Gastrocnemius medialis (tissue), 4 donors: ENCODE results near the gene TTLL10. TPM values are rescaled to one million over a fixed set of nuclear protein-coding genes. Genes with fewer than 3 reads are reported as not detected.
"Not testable (repeated sequence)": the region's sequence is repeated elsewhere in the genome, so short reads cannot be mapped to it uniquely, and the experiment has no call there.

Experiments used
- ATAC-seq, 2 donors: fragments of 150-250 bp; one replicate each; pipeline ENCODE4 v1.9.1; 2016
- DNase-seq, 2 donors: peaks; one replicate each; pipeline ENCODE4 v3.0.0-alpha.2; 2019
- H3K27ac ChIP-seq, 4 donors: fragments of 200-600 bp; sonication (generic); 1 replicate in 1 of 4; 2 replicates in 3 of 4; pipeline ENCODE4 v1.5.1; 2016 to 2018; ENCODE audit warnings: mild to moderate bottlenecking in 2 of 4, moderate library complexity in 1 of 4
- H3K27me3 ChIP-seq, 3 donors: fragments of 200-600 bp; sonication (generic) in 2 of 3; 1 replicate in 1 of 3; 2 replicates in 2 of 3; pipeline versions ENCODE4 v1.5.1 to v1.6.0; 2016 to 2019; ENCODE audit warnings: mild to moderate bottlenecking in 1 of 3, moderate library complexity in 1 of 3
- H3K36me3 ChIP-seq, 2 donors: fragments of 200-600 bp; sonication (generic) in 1 of 2; one replicate each; pipeline ENCODE4 v1.5.1; 2017 to 2018
- H3K4me1 ChIP-seq, 2 donors: fragments of 200-600 bp; sonication (generic) in 1 of 2; one replicate each; pipeline ENCODE4 v1.5.1; 2016 to 2017; ENCODE audit warnings: mild to moderate bottlenecking in 2 of 2
- H3K4me3 ChIP-seq, 4 donors: fragments of 200-600 bp; sonication (generic) in 3 of 4; 1 replicate in 1 of 4; 2 replicates in 3 of 4; pipeline ENCODE4 v1.5.1; 2016 to 2019; ENCODE audit warnings: mild to moderate bottlenecking in 2 of 4
- H3K9me3 ChIP-seq, 3 donors: fragments of 200-600 bp; sonication (generic) in 2 of 3; 1 replicate in 1 of 3; 2 replicates in 2 of 3; pipeline ENCODE4 v1.5.1; 2016 to 2019
- CTCF ChIP-seq, 5 experiments: fragments of 450-650 bp in 3 of 5; fragments of 200-600 bp in 2 of 5; sonication (generic) in 2 of 5; IDR thresholded peaks in 4 of 5; conservative IDR thresholded peaks in 1 of 5; 1 replicate in 4 of 5; 2 replicates in 1 of 5; pipeline ENCODE4 v1.5.1; 2016 to 2019; ENCODE audit warnings: antibody characterized with exemption in 5 of 5, mild to moderate bottlenecking in 3 of 5, moderate library complexity in 3 of 5
- POLR2A ChIP-seq, 2 donors: fragments of 450-650 bp; IDR thresholded peaks; one replicate each; pipeline ENCODE4 v1.6.1; 2017; ENCODE audit warnings: antibody characterized with exemption in 2 of 2, mild to moderate bottlenecking in 2 of 2, moderate library complexity in 2 of 2
- in situ Hi-C, 4 donors: fragments of 200-750 bp; cut with MboI; loops; one replicate each; pipeline versions ENCODE4 v1.15.0 to v1.8.0; 2017; ENCODE audit warnings: low sequenced_read_pairs in 4 of 4
- intact Hi-C: fragments of 100-400 bp; cut with DNase I; formaldehyde crosslinking; loops from one replicate; pipeline ENCODE4 v1.15.1; 2023; ENCODE audit warnings: low total_unique reads
- total RNA-seq, 4 donors: library from RNA; depleted of rRNA; stranded (reverse); fragments of >200 nt; gene quantifications; one replicate each; pipeline versions ENCODE4 v1.1.0 to v1.2.3, GENCODE V29; 2016

TTLL10 gene
- total RNA-seq, 4 donors from 2014 or later = 0.13 to 0.16 TPM; not detected in 2

DNA sequence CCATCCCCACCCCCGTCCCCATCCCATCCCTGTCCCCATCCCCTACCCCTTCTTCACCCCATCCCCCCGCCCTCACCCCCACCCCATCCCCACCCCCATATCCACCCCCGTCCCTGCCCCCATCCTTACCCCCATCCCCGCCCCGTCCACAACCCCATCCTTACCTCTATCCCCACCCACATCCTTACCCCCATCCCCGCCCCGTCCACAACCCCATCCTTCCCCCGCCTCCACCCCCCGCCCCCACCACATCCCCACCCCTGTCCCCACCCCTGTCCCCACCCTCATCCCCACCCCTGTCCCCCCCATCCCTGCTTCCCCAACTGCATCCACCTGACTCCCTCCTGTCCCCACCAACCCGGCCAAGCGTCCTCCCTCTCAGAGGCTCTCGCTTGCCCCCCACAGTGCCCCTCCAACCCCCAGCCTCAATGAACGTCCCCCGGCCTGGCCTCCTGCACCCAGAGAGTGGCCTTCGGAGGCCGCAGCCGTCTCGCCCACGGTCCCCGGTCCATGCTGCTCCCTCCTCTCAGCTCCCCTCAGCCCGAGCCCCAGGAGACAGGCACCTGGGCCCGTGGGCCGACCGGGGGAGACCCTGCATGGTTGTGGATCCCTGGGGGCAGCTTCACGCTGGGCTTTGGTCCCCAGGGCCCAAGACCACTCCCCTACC, 32.3 kb upstream of the TTLL10 start:
- TF ChIP-seq CTCF (IDR thresholded peaks at IDR 0.05 in 4 of 5, conservative IDR thresholded peaks at IDR 0.05 in 1 of 5) = no peak
- no peak for TF ChIP-seq POLR2A (IDR thresholded peaks at IDR 0.05)
- ATAC-seq (no peak), DNase-seq (no peak)
- in situ Hi-C loops (loop anchor here in 1 of 4 donors (25.0 kb wide), 1 partner anchor 121 kb away; the partner anchor contains the start of gene UBE2J2), intact Hi-C loops (no loop called here)
- no peaks in the 10 kb centered on the region for H3K36me3 ChIP-seq
- no peaks in the 10 kb centered on the region for H3K4me1 ChIP-seq
- no peak overlapping the region for H3K27ac ChIP-seq
- H3K27me3 ChIP-seq = peaks cover 14 to 32% (median 32%) of the 10 kb centered on the region in 3 donors
- H3K4me3 ChIP-seq = no peak overlapping the region
- H3K9me3 ChIP-seq = no peaks in the 10 kb centered on the region

DNA sequence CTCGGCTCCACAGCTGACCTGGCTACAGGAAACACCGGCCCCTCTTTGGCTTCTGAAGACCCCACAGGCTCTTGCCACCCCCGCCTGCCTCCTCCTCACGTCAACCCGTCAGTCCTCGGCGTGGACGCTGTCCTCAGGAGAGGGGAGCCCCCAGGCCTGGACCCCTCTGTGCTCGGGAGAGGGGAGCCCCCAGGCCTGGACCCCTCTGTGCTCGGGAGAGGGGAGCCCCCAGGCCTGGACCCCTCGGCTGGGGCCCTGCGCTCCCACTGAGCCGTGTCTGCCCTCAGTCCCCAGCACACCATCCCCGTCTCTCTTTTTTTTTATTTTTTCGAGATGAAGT, 31.8 kb upstream of the TTLL10 start:
- no peak for ATAC-seq
- Histone ChIP-seq H3K9me3 (no peaks in the 10 kb centered on the region), H3K4me3 (no peak overlapping the region), H3K4me1 (no peaks in the 10 kb centered on the region), H3K36me3 (no peaks in the 10 kb centered on the region), H3K27ac (no peak overlapping the region), H3K27me3 (peaks cover 14 to 33% (median 31%) of the 10 kb centered on the region in 3 donors)
- in situ Hi-C loops = loop anchor here in 1 of 4 donors (25.0 kb wide), 1 partner anchor 120 kb away; the partner anchor contains the start of gene UBE2J2
- no peak for TF ChIP-seq POLR2A (IDR thresholded peaks at IDR 0.05)
- no peak for TF ChIP-seq CTCF (IDR thresholded peaks at IDR 0.05 in 4 of 5, conservative IDR thresholded peaks at IDR 0.05 in 1 of 5)
- DNase-seq = no peak
- intact Hi-C loops = no loop called here

DNA sequence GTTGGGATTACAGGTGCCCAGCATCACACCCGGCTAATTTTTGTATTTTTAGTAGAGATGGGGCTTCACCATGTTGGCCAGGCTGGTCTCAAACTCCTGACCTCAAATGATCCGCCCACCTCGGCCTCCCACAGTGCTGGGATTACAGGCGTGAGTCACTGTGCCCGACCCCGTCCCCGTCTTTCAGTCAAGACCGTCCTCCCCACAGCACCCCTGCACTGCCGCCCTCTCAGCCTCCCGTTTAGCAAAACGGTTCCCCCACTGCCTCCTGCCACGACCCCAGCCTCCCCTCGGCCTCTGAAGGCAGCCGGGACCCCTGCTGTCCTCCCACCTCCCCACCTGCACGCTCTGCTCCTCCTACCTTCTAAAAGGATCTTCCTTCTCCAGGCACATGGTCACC, 31.3 kb upstream of the TTLL10 start:
- H3K27ac ChIP-seq, H3K4me3 ChIP-seq, H3K9me3 ChIP-seq, H3K4me1 ChIP-seq, DNase-seq, ATAC-seq, intact Hi-C loops, H3K36me3 ChIP-seq: not testable (repeated sequence)
- peaks cover 12 to 31% (median 26%) of the 10 kb centered on the region in 3 donors for H3K27me3 ChIP-seq
- in situ Hi-C loops = loop anchor here in 1 of 4 donors (25.0 kb wide), 1 partner anchor 120 kb away; the partner anchor contains the start of gene UBE2J2

DNA sequence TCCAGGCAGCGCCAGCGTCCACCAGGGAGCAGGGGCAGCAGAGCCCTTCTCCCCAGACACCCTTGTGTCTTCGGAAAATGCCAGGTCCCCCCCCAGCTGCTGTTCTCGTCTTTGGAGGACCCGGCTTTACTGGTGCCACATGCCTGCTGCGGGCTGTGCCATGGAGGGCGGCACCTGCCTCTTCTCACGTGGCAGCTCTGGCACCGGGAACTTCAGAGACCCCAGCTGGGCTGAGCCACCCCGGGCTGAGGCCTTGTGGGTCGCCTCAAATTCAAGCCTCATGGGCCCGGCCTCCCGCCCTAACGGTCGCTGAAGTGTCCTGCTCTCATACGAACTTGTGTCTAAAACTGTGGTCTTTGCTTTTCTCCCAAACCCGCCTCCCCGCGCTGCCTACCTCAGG, 30.8 kb upstream of the TTLL10 start:
- in situ Hi-C loops (loop anchor here in 1 of 4 donors (25.0 kb wide), 1 partner anchor 119 kb away; the partner anchor contains the start of gene UBE2J2), intact Hi-C loops (no loop called here)
- no peaks in the 10 kb centered on the region for H3K36me3 ChIP-seq

More for the DNA sequence above, 30.8 kb upstream of the TTLL10 start:
- no peak overlapping the region for H3K27ac ChIP-seq
- H3K4me3 ChIP-seq = no peak overlapping the region
- H3K27me3 ChIP-seq = peaks cover 7 to 26% (median 21%) of the 10 kb centered on the region in 3 donors
- no peaks in the 10 kb centered on the region for H3K4me1 ChIP-seq
- no peak for ATAC-seq
- DNase-seq = no peak
- TF ChIP-seq CTCF (IDR thresholded peaks at IDR 0.05 in 4 of 5, conservative IDR thresholded peaks at IDR 0.05 in 1 of 5) (no peak), POLR2A (IDR thresholded peaks at IDR 0.05) (no peak)
- no peaks in the 10 kb centered on the region for H3K9me3 ChIP-seq
